Stimulated activated CD8-positive, alpha-beta memory T cell treated with anti-CD3 and anti-CD28 coated beads, Interleukin-12 subunit alpha, Interleukin-12 subunit beta, amount 100 ng/mL, for 24 hours (primary cell): ENCODE results near the gene PEX11G.
"Not testable (repeated sequence)": the region's sequence is repeated elsewhere in the genome, so short reads cannot be mapped to it uniquely, and the experiment has no call there.

Experiments used
- DNase-seq: peaks from one replicate; pipeline ENCODE4 v3.0.0-alpha.2; 2020; ENCODE audit errors: extremely low read depth

The PEX11G gene

GRCh38 chr19:7433456-7433855 is 55.4 kb downstream of the PEX11G start:
- not testable (repeated sequence) for DNase-seq

GRCh38 chr19:7429638-7430282 is 59.1 kb downstream of the PEX11G start:
- no peak for DNase-seq

GRCh38 chr19:7428651-7429113 is 60.2 kb downstream of the PEX11G start:
- DNase-seq, result no peak

GRCh38 chr19:7427944-7428343 is 60.9 kb downstream of the PEX11G start:
- no peak for DNase-seq

GRCh38 chr19:7426986-7427385 is 61.8 kb downstream of the PEX11G start:
- DNase-seq, result no peak
